ENCODE measurements around the gene SMIM35. TPM values are rescaled to one million over a fixed set of nuclear protein-coding genes. Genes with fewer than 3 reads are reported as not detected.

The SMIM35 gene
- total RNA-seq, 1 experiment from 2014 or later: not detected

- no peak overlapping the region for H3K27ac Mint-ChIP-seq
- H3K27me3 Mint-ChIP-seq (ENCODE audit: low read depth): peaks cover 2% of the 10 kb centered on the region; the same call in 1 of the 2 replicates
- no peak for TF ChIP-seq ZNF416 (CRISPR knock-in tag; IDR thresholded peaks at IDR 0.05)
- H3K4me3 Mint-ChIP-seq: no peak overlapping the region
- H3K4me1 Mint-ChIP-seq: peaks cover 4% of the 10 kb centered on the region; the same call in 1 of the 2 replicates
- no peaks in the 10 kb centered on the region for H3K9me3 Mint-ChIP-seq
- ChIA-PET POLR2A (interaction anchor here (0.6 kb wide), 1 partner anchor 87 kb away, joined by 3 read pairs; no protein-coding TSS in a partner anchor), CTCF (interaction anchor here (1.2 to 1.5 kb wide), 3 partner anchors 43 to 167 kb away, joined by 3 to 7 read pairs (median 4); no protein-coding TSS in a partner anchor)
- no peak for DNase-seq (ENCODE audit: low spot score)
- ATAC-seq: no peak
- no peaks in the 10 kb centered on the region for H3K36me3 Mint-ChIP-seq
These were observed 42.1 kb upstream of the SMIM35 start for GRCh38 chr11:118128721-118129470.

- no peak for TF ChIP-seq ZNF423 (CRISPR knock-in tag; IDR thresholded peaks at IDR 0.05)
- TF ChIP-seq ZNF281 (CRISPR knock-in tag; IDR thresholded peaks at IDR 0.05): no peak
- TF ChIP-seq NFATC4 (CRISPR knock-in tag; IDR thresholded peaks at IDR 0.05): no peak
- TF ChIP-seq GTF2I (CRISPR knock-in tag; conservative IDR thresholded peaks at IDR 0.05): no peak
- no peak for TF ChIP-seq IRF1 (CRISPR knock-in tag; IDR thresholded peaks at IDR 0.05)
- TF ChIP-seq PRRX2 (CRISPR knock-in tag; IDR thresholded peaks at IDR 0.05): no peak
- TF ChIP-seq CBFB (CRISPR knock-in tag; IDR thresholded peaks at IDR 0.05; ENCODE audit: low read depth): no peak
- no peak for TF ChIP-seq EMX1 (CRISPR knock-in tag; IDR thresholded peaks at IDR 0.05)
- no peak for TF ChIP-seq ESRRA (CRISPR knock-in tag; IDR thresholded peaks at IDR 0.05; ENCODE audit: borderline replicate concordance)
- no peak for TF ChIP-seq ZNF512 (CRISPR knock-in tag; IDR thresholded peaks at IDR 0.05; ENCODE audit: borderline replicate concordance)
- no peak for TF ChIP-seq JUN (CRISPR knock-in tag; IDR thresholded peaks at IDR 0.05)
- no peak for TF ChIP-seq ERG (CRISPR knock-in tag; IDR thresholded peaks at IDR 0.05)
- no peak for TF ChIP-seq RELA (CRISPR knock-in tag; IDR thresholded peaks at IDR 0.05; ENCODE audit: borderline replicate concordance)
- TF ChIP-seq IRF2 (CRISPR knock-in tag; IDR thresholded peaks at IDR 0.05; ENCODE audit: borderline replicate concordance, low read depth): no peak
- TF ChIP-seq PRDM15 (CRISPR knock-in tag; IDR thresholded peaks at IDR 0.05): no peak
- TF ChIP-seq MXD4 (CRISPR knock-in tag; IDR thresholded peaks at IDR 0.05; ENCODE audit: borderline replicate concordance): no peak
- no peak for TF ChIP-seq NR2C2 (CRISPR knock-in tag; IDR thresholded peaks at IDR 0.05)
- no peak for TF ChIP-seq MLX (CRISPR knock-in tag; IDR thresholded peaks at IDR 0.05)
- TF ChIP-seq ZNF219 (CRISPR knock-in tag; IDR thresholded peaks at IDR 0.05; ENCODE audit: borderline replicate concordance): no peak
- DNase-seq (ENCODE audit: low spot score) (no peak), ATAC-seq (no peak)
- H3K4me1 Mint-ChIP-seq: peaks cover 4% of the 10 kb centered on the region; the same call in 1 of the 2 replicates
- no peaks in the 10 kb centered on the region for H3K36me3 Mint-ChIP-seq
- H3K9me3 Mint-ChIP-seq: no peaks in the 10 kb centered on the region
- ChIA-PET POLR2A (no interaction called here), CTCF (interaction anchor here (1.2 to 1.5 kb wide), 2 partner anchors 43 to 75 kb away, joined by 3 to 7 read pairs; no protein-coding TSS in a partner anchor)
- peaks cover 2% of the 10 kb centered on the region; the same call in 1 of the 2 replicates for H3K27me3 Mint-ChIP-seq (ENCODE audit: low read depth)
- no peak overlapping the region for H3K27ac Mint-ChIP-seq
- H3K4me3 Mint-ChIP-seq: no peak overlapping the region
These were observed 41.5 kb upstream of the SMIM35 start for GRCh38 chr11:118128310-118128709.
